Occipital lobe (tissue), 2 donors: ENCODE data around the gene IFNL4. TPM values are rescaled to one million over a fixed set of nuclear protein-coding genes. Genes with fewer than 3 reads are reported as not detected.
"Not testable (repeated sequence)": the region's sequence is repeated elsewhere in the genome, so short reads cannot be mapped to it uniquely, and the experiment has no call there.

Experiments used
- DNase-seq: peaks from one replicate; lab custom pipeline; 2025; lab: John Stamatoyannopoulos, UW
- total RNA-seq: library from RNA; depleted of rRNA; stranded (reverse); fragments of >200 nt; gene quantifications from one replicate; pipeline ENCODE4 v1.2.3, GENCODE V29; 2014

The IFNL4 gene
- not detected for total RNA-seq

GRCh38 chr19:39248806-39249205 lies at the start of gene IFNL4:
Gene IFNL4, minus strand, starts transcription at chr19:39248856.
- DNase-seq, result no peak

- DNase-seq, result no peak
These were observed 49.4 kb upstream of the IFNL4 start for GRCh38 chr19:39297931-39298634.

GRCh38 chr19:39296906-39297305 lies 48.2 kb upstream of the IFNL4 start:
- no peak for DNase-seq

GRCh38 chr19:39296055-39296645 lies 47.5 kb upstream of the IFNL4 start, which contains the start of gene IFNL1:
Gene IFNL1, plus strand, starts transcription at chr19:39296407. Its CDS starts 15 bp downstream, at chr19:39296422.
- DNase-seq, result no peak

- no peak for DNase-seq
These were observed 44.7 kb upstream of the IFNL4 start for GRCh38 chr19:39293394-39293793.

- no peak for DNase-seq
These were observed 35.4 kb upstream of the IFNL4 start for GRCh38 chr19:39284032-39284431.

GRCh38 chr19:39282021-39282420 lies 33.4 kb upstream of the IFNL4 start:
- no peak for DNase-seq

- no peak for DNase-seq
These were observed 28.9 kb upstream of the IFNL4 start for GRCh38 chr19:39277598-39277997.

- no peak for DNase-seq
These were observed 28.1 kb upstream of the IFNL4 start for GRCh38 chr19:39276740-39277139.

- DNase-seq, result no peak
These were observed 26.9 kb upstream of the IFNL4 start for GRCh38 chr19:39275578-39275977.

- DNase-seq, result not testable (repeated sequence)
These were observed 25.2 kb upstream of the IFNL4 start for GRCh38 chr19:39273859-39274258.

- DNase-seq, result no peak
These were observed 21.6 kb upstream of the IFNL4 start for GRCh38 chr19:39270036-39270871.

- not testable (repeated sequence) for DNase-seq
These were observed 20.7 kb upstream of the IFNL4 start for GRCh38 chr19:39269369-39269768.

- not testable (repeated sequence) for DNase-seq
These were observed 20.0 kb upstream of the IFNL4 start for GRCh38 chr19:39268531-39269223.

- not testable (repeated sequence) for DNase-seq
These were observed 19.4 kb upstream of the IFNL4 start, which contains the start of gene IFNL2 for GRCh38 chr19:39268085-39268484. Gene IFNL2, plus strand, starts transcription at chr19:39268396. Its CDS starts 173 bp downstream, at chr19:39268569.

GRCh38 chr19:39265321-39265916 lies 16.8 kb upstream of the IFNL4 start:
- DNase-seq, result no peak

- no peak for DNase-seq
These were observed 15.9 kb upstream of the IFNL4 start for GRCh38 chr19:39264306-39265290.

GRCh38 chr19:39263912-39264305 lies 15.3 kb upstream of the IFNL4 start:
- no peak for DNase-seq

- DNase-seq, result no peak
These were observed 13.8 kb upstream of the IFNL4 start for GRCh38 chr19:39262496-39262895.

GRCh38 chr19:39261704-39262103 lies 13.0 kb upstream of the IFNL4 start:
- DNase-seq, result no peak
